GM12891 (cell line): ENCODE results near the gene ATP2C1.

ENCODE experiments used
- DNase-seq: peaks from one replicate; pipeline ENCODE4 v3.0.0; 2011; ENCODE audit warnings: low spot score; ENCODE audit not compliant: insufficient read length
- FAIRE-seq: peaks from 2 replicates; lab custom pipeline; 2011; peaks lifted over from hg19 to GRCh38; lab: Jason Lieb, UNC
- PAX5 ChIP-seq: IDR thresholded peaks from 2 replicates; pipeline ENCODE4 v1.6.1; 2011; ENCODE audit warnings: low read length, moderate library complexity, mild to moderate bottlenecking; ENCODE audit not compliant: insufficient read depth, severe bottlenecking
- POLR2A ChIP-seq: IDR thresholded peaks from 2 replicates; pipeline ENCODE4 v1.6.1; 2011; ENCODE audit warnings: low read depth, low read length, control low read depth
- POLR2AphosphoS5 ChIP-seq: IDR thresholded peaks from 2 replicates; pipeline ENCODE4 v1.6.1; 2011; ENCODE audit warnings: low read depth, low read length, control low read depth
- POU2F2 ChIP-seq: IDR thresholded peaks from 2 replicates; pipeline ENCODE4 v1.6.1; 2011; ENCODE audit warnings: low read depth, mild to moderate bottlenecking, control low read depth, low read length, moderate library complexity
- SPI1 ChIP-seq: IDR thresholded peaks from 2 replicates; pipeline ENCODE4 v1.6.1; 2011; ENCODE audit warnings: low read depth, low read length, control low read depth
- TAF1 ChIP-seq: IDR thresholded peaks from 2 replicates; pipeline ENCODE4 v1.6.1; 2011; ENCODE audit warnings: low read depth, low read length, control low read depth

The ATP2C1 gene

GRCh38 chr3:130974201-130974600, 80.3 kb downstream of the ATP2C1 start:
- FAIRE-seq (no peak), DNase-seq (no peak)
- TF ChIP-seq SPI1: no peak

DNA sequence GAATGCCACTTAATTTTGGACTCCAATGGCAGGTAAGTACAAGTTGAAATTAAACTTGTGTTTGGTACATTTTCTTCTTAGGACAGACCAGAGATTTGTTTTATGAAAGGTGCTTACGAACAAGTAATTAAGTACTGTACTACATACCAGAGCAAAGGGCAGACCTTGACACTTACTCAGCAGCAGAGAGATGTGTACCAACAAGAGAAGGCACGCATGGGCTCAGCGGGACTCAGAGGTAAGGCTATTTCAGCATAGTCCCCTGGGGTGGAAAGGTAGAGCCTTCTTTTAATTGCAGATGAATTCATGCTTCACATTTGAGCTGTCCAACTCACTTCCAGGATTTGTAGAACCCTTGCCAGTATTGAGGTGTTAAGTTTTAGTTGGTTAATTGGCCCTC, 81.4 kb downstream of the ATP2C1 start:
- FAIRE-seq: no peak
- no peak for TF ChIP-seq PAX5
- TF ChIP-seq POLR2AphosphoS5: no peak
- no peak for TF ChIP-seq POU2F2
- TF ChIP-seq TAF1: no peak
- no peak for TF ChIP-seq POLR2A
- no peak for TF ChIP-seq SPI1
- DNase-seq: no peak

- FAIRE-seq (no peak), DNase-seq (no peak)
- TF ChIP-seq POLR2AphosphoS5: no peak
- TF ChIP-seq SPI1: no peak
- TF ChIP-seq POLR2A: no peak
Measured at GRCh38 chr3:130976706-130977105, 82.8 kb downstream of the ATP2C1 start.

DNA sequence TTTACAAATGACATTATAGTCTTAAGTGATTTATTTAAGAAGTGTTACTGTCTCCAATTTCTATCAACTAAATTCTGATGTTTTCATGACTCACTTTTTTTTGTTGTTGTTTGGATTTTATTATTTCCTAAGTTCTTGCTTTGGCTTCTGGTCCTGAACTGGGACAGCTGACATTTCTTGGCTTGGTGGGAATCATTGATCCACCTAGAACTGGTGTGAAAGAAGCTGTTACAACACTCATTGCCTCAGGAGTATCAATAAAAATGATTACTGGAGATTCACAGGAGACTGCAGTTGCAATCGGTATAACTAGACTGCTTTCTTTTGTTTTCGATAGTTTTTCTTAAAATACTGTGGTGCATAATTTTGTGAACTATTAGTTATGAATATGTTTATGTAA, 85.2 kb downstream of the ATP2C1 start:
- DNase-seq (no peak), FAIRE-seq (no peak)
- TF ChIP-seq TAF1 (no peak), PAX5 (no peak), POU2F2 (no peak), SPI1 (no peak), POLR2AphosphoS5 (no peak), POLR2A (no peak)

DNA sequence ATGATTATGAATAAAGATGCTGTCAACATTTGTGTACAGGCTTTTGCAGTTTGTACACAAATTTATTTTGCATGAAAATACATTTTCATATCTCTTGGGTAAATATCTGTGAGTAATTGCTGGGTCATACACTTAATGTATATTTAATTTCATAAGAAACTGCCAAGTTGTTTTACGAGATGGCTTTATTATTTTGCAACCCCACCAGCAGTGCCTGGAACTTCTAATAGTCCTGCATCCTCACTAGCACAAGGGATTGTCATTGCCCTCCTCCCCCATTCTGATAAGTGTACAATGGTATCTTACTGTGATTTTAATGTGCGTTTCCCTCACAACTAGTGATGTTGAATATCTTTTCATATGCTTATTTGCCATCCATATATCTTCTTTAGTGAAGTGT, 87.6 kb downstream of the ATP2C1 start:
- FAIRE-seq (no peak), DNase-seq (no peak)
- TF ChIP-seq POU2F2: no peak
- TF ChIP-seq POLR2AphosphoS5: no peak
- TF ChIP-seq POLR2A: no peak
- no peak for TF ChIP-seq TAF1
- TF ChIP-seq SPI1: no peak
- no peak for TF ChIP-seq PAX5

DNA sequence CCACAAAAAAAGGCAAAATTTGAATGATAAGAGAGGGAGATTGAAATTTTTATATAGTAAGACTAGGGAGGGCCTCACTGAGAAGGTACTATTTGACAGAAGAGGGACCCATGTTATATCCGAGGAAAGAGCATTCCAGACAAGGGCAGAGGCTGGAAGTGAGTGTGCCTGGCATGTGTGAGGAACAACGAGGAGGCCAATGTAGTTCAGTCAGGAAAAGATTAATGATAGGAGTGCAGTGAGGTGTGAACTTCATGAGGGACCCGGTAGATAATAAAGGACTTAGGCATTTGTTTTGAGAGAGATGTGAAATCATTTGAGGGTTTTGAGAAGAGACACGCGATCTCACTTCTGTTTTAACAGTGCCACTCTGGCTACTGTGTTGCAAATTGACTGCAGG, 96.4 kb downstream of the ATP2C1 start:
- no peak for TF ChIP-seq POLR2A
- no peak for TF ChIP-seq POU2F2
- no peak for TF ChIP-seq POLR2AphosphoS5
- no peak for TF ChIP-seq SPI1
- no peak for TF ChIP-seq PAX5
- TF ChIP-seq TAF1: no peak
- DNase-seq: no peak
- no peak for FAIRE-seq

- TF ChIP-seq POU2F2 (no peak), SPI1 (no peak), TAF1 (no peak), POLR2AphosphoS5 (no peak)
- DNase-seq (no peak), FAIRE-seq (peak; percentile 60)
Measured at GRCh38 chr3:130991126-130991525, 97.2 kb downstream of the ATP2C1 start.

DNA sequence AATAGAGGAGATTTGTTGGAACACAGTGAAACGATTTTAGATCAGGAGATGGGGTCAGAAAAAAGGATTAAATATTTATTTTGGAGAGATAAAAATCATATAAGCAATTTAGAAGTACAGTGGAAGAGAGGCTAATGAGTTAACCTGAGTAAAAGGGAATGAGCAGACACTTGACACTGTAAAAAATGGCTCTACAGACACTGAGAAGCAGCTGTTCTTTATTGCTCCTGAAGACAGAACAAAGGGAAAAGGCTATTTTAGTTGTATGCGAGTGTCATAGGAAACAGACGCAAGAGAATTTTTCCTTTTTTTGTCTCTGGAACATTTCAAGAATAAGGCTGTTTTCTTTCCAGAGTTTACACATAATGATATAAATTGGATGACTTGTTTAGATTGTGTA, 98.5 kb downstream of the ATP2C1 start:
- no peak for TF ChIP-seq TAF1
- TF ChIP-seq SPI1: no peak
- no peak for TF ChIP-seq POU2F2
- no peak for TF ChIP-seq POLR2A
- TF ChIP-seq PAX5: no peak
- TF ChIP-seq POLR2AphosphoS5: no peak
- DNase-seq: no peak
- FAIRE-seq: no peak

DNA sequence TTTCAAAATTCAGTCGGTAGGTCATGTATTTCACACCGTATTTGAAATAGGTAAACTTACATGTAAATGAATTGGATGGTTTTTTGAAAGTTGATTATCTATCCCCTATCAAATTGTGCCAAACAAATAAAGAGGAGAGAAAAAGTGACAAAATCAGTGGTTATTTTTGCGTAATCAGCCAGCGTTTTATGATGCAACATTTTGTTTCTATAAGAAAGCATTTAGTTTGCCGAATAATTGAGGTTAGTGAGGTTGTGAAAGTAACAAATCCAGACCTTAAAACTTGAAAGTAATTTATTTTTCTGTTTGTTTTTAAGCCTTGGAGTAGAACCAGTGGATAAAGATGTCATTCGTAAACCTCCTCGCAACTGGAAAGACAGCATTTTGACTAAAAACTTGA, 103.4 kb downstream of the ATP2C1 start:
- TF ChIP-seq POLR2AphosphoS5: no peak
- TF ChIP-seq POU2F2: no peak
- no peak for TF ChIP-seq SPI1
- TF ChIP-seq TAF1: no peak
- FAIRE-seq: no peak

GRCh38 chr3:131001071-131001470, 107.2 kb downstream of the ATP2C1 start:
- TF ChIP-seq POLR2AphosphoS5: no peak
- no peak for TF ChIP-seq TAF1
- no peak for TF ChIP-seq POU2F2
- TF ChIP-seq POLR2A: no peak
- no peak for TF ChIP-seq PAX5
- no peak for FAIRE-seq
- DNase-seq: no peak

More for the DNA sequence above, 103.4 kb downstream of the ATP2C1 start:
- no peak for DNase-seq
